ENCODE results near the gene GPAT3. TPM values are rescaled to one million over a fixed set of nuclear protein-coding genes. Genes with fewer than 3 reads are reported as not detected.

Gene GPAT3
- polyA plus RNA-seq, 2 donors, result 4.4 to 11.2 TPM

- Histone ChIP-seq H3K4me1 (ENCODE audit: control insufficient read depth in 2 of 2, insufficient read depth in 2 of 2, low read length in 1 of 2) (no peaks in the 10 kb centered on the region), H3K9me3 (ENCODE audit: control insufficient read depth in 2 of 2, insufficient read depth in 1 of 2, low read depth in 1 of 2, low read length in 1 of 2) (no peaks in the 10 kb centered on the region), H3K27me3 (ENCODE audit: control insufficient read depth in 1 of 2, insufficient read depth in 2 of 2, low read length in 2 of 2) (peaks cover 0 to 2% of the 10 kb centered on the region in 2 donors), H3K4me3 (ENCODE audit: low read depth in 1 of 2, low read length in 2 of 2) (no peak overlapping the region), H3K27ac (ENCODE audit: low read depth in 2 of 2, low read length in 1 of 2) (no peak overlapping the region), H3K36me3 (ENCODE audit: control insufficient read depth in 2 of 2, insufficient read depth in 2 of 2, low read length in 1 of 2) (no peaks in the 10 kb centered on the region)
- WGBS, 2 donors, result 75 to 76% methylated on average over 4 of the region's 4 CpGs
Observed at GRCh38 chr4:83651846-83652245, 115.9 kb downstream of the GPAT3 start.

Other genes starting within 250 kb of the GPAT3 start
- 10 to 100 TPM; 15.9 to 16.7 TPM for gene HPSE, start 201.3 kb upstream of the GPAT3 start, polyA plus RNA-seq
- gene HELQ, start 80.3 kb upstream of the GPAT3 start, polyA plus RNA-seq, result 1 to 10 TPM; 4.3 to 6.6 TPM
- gene MRPS18C, start 80.0 kb upstream of the GPAT3 start, polyA plus RNA-seq, result 10 to 100 TPM; 28.9 to 29.2 TPM
- gene ABRAXAS1, start 51.0 kb upstream of the GPAT3 start, polyA plus RNA-seq, result 1 to 10 TPM; 2.8 to 4.3 TPM